ENCODE data around the gene ADPRS.

Gene ADPRS

GRCh38 chr1:36136535-36136934 is 47.8 kb downstream of the ADPRS start:
- no peak overlapping the region for H3K27ac Mint-ChIP-seq
- peaks cover 54% of the 10 kb centered on the region for H3K36me3 Mint-ChIP-seq (ENCODE audit: low read depth)
- H3K27me3 Mint-ChIP-seq: no peaks in the 10 kb centered on the region
- H3K4me3 Mint-ChIP-seq: no peak overlapping the region
- intact Hi-C loops (cut with micrococcal nuclease): no loop called here
- peaks cover 38% of the 10 kb centered on the region for H3K4me1 Mint-ChIP-seq (ENCODE audit: low read depth)
- no peaks in the 10 kb centered on the region for H3K9me3 Mint-ChIP-seq

- peaks cover 45% of the 10 kb centered on the region for H3K4me1 Mint-ChIP-seq (ENCODE audit: low read depth)
- no peak overlapping the region for H3K27ac Mint-ChIP-seq
- H3K27me3 Mint-ChIP-seq: no peaks in the 10 kb centered on the region
- no peak overlapping the region for H3K4me3 Mint-ChIP-seq
- no peaks in the 10 kb centered on the region for H3K9me3 Mint-ChIP-seq
- H3K36me3 Mint-ChIP-seq (ENCODE audit: low read depth): peaks cover 54% of the 10 kb centered on the region
- intact Hi-C loops (cut with micrococcal nuclease): no loop called here
These were observed 48.5 kb downstream of the ADPRS start for GRCh38 chr1:36137226-36137625.

- H3K27ac Mint-ChIP-seq: no peak overlapping the region
- intact Hi-C loops (cut with micrococcal nuclease): no loop called here
- H3K9me3 Mint-ChIP-seq: no peaks in the 10 kb centered on the region
- H3K27me3 Mint-ChIP-seq: no peaks in the 10 kb centered on the region
- H3K4me1 Mint-ChIP-seq (ENCODE audit: low read depth): peaks cover 49% of the 10 kb centered on the region
- H3K4me3 Mint-ChIP-seq: no peak overlapping the region
- H3K36me3 Mint-ChIP-seq (ENCODE audit: low read depth): peaks cover 54% of the 10 kb centered on the region
These were observed 49.1 kb downstream of the ADPRS start for GRCh38 chr1:36137776-36138175.

- Mint-ChIP-seq H3K36me3 (ENCODE audit: low read depth) (peaks cover 61% of the 10 kb centered on the region), H3K9me3 (no peaks in the 10 kb centered on the region), H3K27ac (no peak overlapping the region), H3K27me3 (no peaks in the 10 kb centered on the region), H3K4me3 (no peak overlapping the region), H3K4me1 (ENCODE audit: low read depth) (peaks cover 44% of the 10 kb centered on the region)
- intact Hi-C loops (cut with micrococcal nuclease): no loop called here
These were observed 50.8 kb downstream of the ADPRS start for GRCh38 chr1:36139521-36139920.

GRCh38 chr1:36142121-36142520 is 53.4 kb downstream of the ADPRS start:
- H3K36me3 Mint-ChIP-seq (ENCODE audit: low read depth): peaks cover 55% of the 10 kb centered on the region
- no peak overlapping the region for H3K4me3 Mint-ChIP-seq
- intact Hi-C loops (cut with micrococcal nuclease): no loop called here
- no peaks in the 10 kb centered on the region for H3K9me3 Mint-ChIP-seq
- peak overlapping the region; percentile 57 for H3K27ac Mint-ChIP-seq
- H3K27me3 Mint-ChIP-seq: no peaks in the 10 kb centered on the region
- peaks cover 35% of the 10 kb centered on the region for H3K4me1 Mint-ChIP-seq (ENCODE audit: low read depth)

- Mint-ChIP-seq H3K27me3 (no peaks in the 10 kb centered on the region), H3K4me3 (no peak overlapping the region), H3K9me3 (no peaks in the 10 kb centered on the region), H3K36me3 (ENCODE audit: low read depth) (peaks cover 51% of the 10 kb centered on the region), H3K4me1 (ENCODE audit: low read depth) (peaks cover 44% of the 10 kb centered on the region), H3K27ac (peak overlapping the region; percentile 42)
- intact Hi-C loops (cut with micrococcal nuclease): no loop called here
These were observed 54.7 kb downstream of the ADPRS start for GRCh38 chr1:36143424-36143823.

Measured in dendritic cell treated with granulocyte-macrophage colony-stimulating factor and Interleukin-4, amounts not matched to agents 40 ng/mL and 50 ng/mL, for 4 days (primary cell).